PC-3 (cell line): ENCODE results near the gene WTAP. TPM values are rescaled to one million over a fixed set of nuclear protein-coding genes. Genes with fewer than 3 reads are reported as not detected.
A peak's percentile ranks its signal among the peaks of the same experiment; 100 is the strongest.

Experiments used
- ATAC-seq: fragments of 200-7000 bp; cut with Tn5 transposase; 2 replicates; pipeline ENCODE4 v1.9.1; 2020; ENCODE audit warnings: mild to moderate bottlenecking, moderate library complexity
- BruUV-seq: library from RNA; stranded (reverse); fragments of 400-500 nt; replicated peaks from 2 replicates; lab custom pipeline; 2021; lab: Mats Ljungman, UMichigan
- CTCF ChIA-PET: fragments of 300-600 bp; sonication (Branson Sonifier 250); formaldehyde crosslinking; loops from one replicate; lab custom pipeline; 2022; ENCODE audit warnings: antibody characterized with exemption; lab: Charles Lee
- POLR2A ChIA-PET: fragments of 300-600 bp; sonication (Branson Sonifier 250); formaldehyde crosslinking; loops from one replicate; lab custom pipeline; 2022; ENCODE audit warnings: antibody characterized with exemption; ENCODE audit not compliant: unreplicated experiment; lab: Charles Lee
- DNase-seq: peaks from one replicate; pipeline ENCODE4 v3.0.0-alpha.2; 2015
- H2AFZ ChIP-seq: fragments of 300-600 bp; sonication (generic); 2 replicates; pipeline ENCODE4 v1.6.0; 2016; ENCODE audit warnings: antibody characterized with exemption, low read length
- H3F3A ChIP-seq: fragments of 300-600 bp; sonication (generic); one replicate; pipeline ENCODE4 v1.6.0; 2017; ENCODE audit warnings: antibody characterized with exemption, low read length, control low read depth, mild to moderate bottlenecking; ENCODE audit not compliant: unreplicated experiment
- H3K27ac ChIP-seq: fragments of 300-600 bp; sonication (generic); 2 replicates; pipeline ENCODE4 v1.5.1; 2016; ENCODE audit warnings: mild to moderate bottlenecking, low read length
- H3K27me3 ChIP-seq: fragments of 300-600 bp; sonication (generic); 2 replicates; pipeline ENCODE4 v1.6.1; 2016; ENCODE audit warnings: low read length, mixed read lengths
- H3K36me3 ChIP-seq: fragments of 300-600 bp; sonication (generic); 2 replicates; pipeline ENCODE4 v1.6.1; 2016; ENCODE audit warnings: low read depth, mixed run types, low read length, mixed read lengths
- H3K4me1 ChIP-seq: fragments of 300-600 bp; sonication (generic); 2 replicates; pipeline ENCODE4 v1.5.1; 2016; ENCODE audit warnings: low read length; ENCODE audit not compliant: insufficient read depth
- H3K4me2 ChIP-seq: fragments of 300-600 bp; sonication (generic); 2 replicates; pipeline ENCODE4 v1.6.0; 2016; ENCODE audit warnings: low read length
- H3K4me3 ChIP-seq: fragments of 300-600 bp; sonication (generic); 2 replicates; pipeline ENCODE4 v1.5.1; 2016; ENCODE audit warnings: mild to moderate bottlenecking, low read length, mixed read lengths
- H3K79me2 ChIP-seq: fragments of 300-600 bp; sonication (generic); 2 replicates; pipeline ENCODE4 v1.6.1; 2017; ENCODE audit warnings: low read length, mixed read lengths
- H3K9ac ChIP-seq: fragments of 300-600 bp; sonication (generic); 2 replicates; pipeline ENCODE4 v1.6.0; 2016; ENCODE audit warnings: mild to moderate bottlenecking, low read length
- H3K9me2 ChIP-seq: fragments of 300-600 bp; sonication (generic); replicated peaks from 2 replicates; pipeline ENCODE4 v1.6.1; 2016; ENCODE audit warnings: mixed run types, low read length, mixed read lengths
- H3K9me3 ChIP-seq: fragments of 300-600 bp; sonication (generic); 2 replicates; pipeline ENCODE4 v1.6.1; 2016; ENCODE audit warnings: low read length, mixed read lengths
- H4K20me1 ChIP-seq: fragments of 300-600 bp; sonication (generic); 2 replicates; pipeline ENCODE4 v1.6.1; 2016; ENCODE audit warnings: low read length, mixed read lengths
- CTCF ChIP-seq: fragments of 300-600 bp; sonication (generic); conservative IDR thresholded peaks from 2 replicates; pipeline ENCODE4 v1.5.1; 2017; ENCODE audit warnings: antibody characterized with exemption, low read depth, mild to moderate bottlenecking, low read length
- EZH2 ChIP-seq: fragments of 300-600 bp; sonication (generic); IDR thresholded peaks from one replicate; pipeline ENCODE4 v1.6.1; 2017; ENCODE audit warnings: antibody characterized with exemption, mild to moderate bottlenecking, low read length; ENCODE audit not compliant: unreplicated experiment
- EZH2phosphoT487 ChIP-seq: fragments of 300-600 bp; sonication (generic); IDR thresholded peaks from 2 replicates; pipeline ENCODE4 v1.6.1; 2018; ENCODE audit warnings: mild to moderate bottlenecking, antibody characterized with exemption, low read length, borderline replicate concordance
- intact Hi-C: fragments of 100-400 bp; cut with micrococcal nuclease; formaldehyde crosslinking; loops from 2 replicates; pipeline ENCODE4 v1.9.0; 2023
- total RNA-seq: library from RNA; depleted of rRNA; stranded (reverse); fragments of >200 nt; gene quantifications from 2 replicates; pipeline ENCODE4 v1.2.3, GENCODE V29; 2014

Gene WTAP
- total RNA-seq, 1 experiment from 2014 or later, result 54.5 TPM

GRCh38 chr6:159762681-159763293 lies 35.5 kb downstream of the WTAP start:
- Histone ChIP-seq H3K36me3 (peaks cover 2% of the 10 kb centered on the region; the same call in 1 of the 2 replicates), H3K9me2 (no peaks in the 10 kb centered on the region), H3K4me3 (peak overlapping the region; percentile 87), H3K27ac (peak overlapping the region; percentile 38), H3K9ac (peak overlapping the region; percentile 97), H3K4me1 (peaks cover 21% of the 10 kb centered on the region), H3K79me2 (no peaks in the 10 kb centered on the region), H3K27me3 (no peaks in the 10 kb centered on the region), H3K4me2 (peak overlapping the region; percentile 98), H2AFZ (peak overlapping the region; percentile 94), H3K9me3 (no peaks in the 10 kb centered on the region), H3F3A (no peaks in the 10 kb centered on the region), H4K20me1 (no peaks in the 10 kb centered on the region)
- CTCF ChIA-PET, result no interaction called here
- peak; percentile 3 for ATAC-seq
- TF ChIP-seq EZH2phosphoT487 (no peak), CTCF (no peak), EZH2 (no peak)
- DNase-seq, result no peak
- intact Hi-C loops, result loop anchor here (1.0 kb wide), 1 partner anchor 27 kb away; the partner anchor contains the start of gene TCP1
- POLR2A ChIA-PET, result no interaction called here
- BruUV-seq, result TSS peak; percentile 32

GRCh38 chr6:159766906-159767305 lies 39.6 kb downstream of the WTAP start:
- Histone ChIP-seq H3K27ac (no peak overlapping the region), H3K79me2 (no peaks in the 10 kb centered on the region), H4K20me1 (no peaks in the 10 kb centered on the region), H3K4me2 (no peak overlapping the region), H3K9ac (no peak overlapping the region), H2AFZ (no peak overlapping the region), H3K9me2 (no peaks in the 10 kb centered on the region), H3K27me3 (no peaks in the 10 kb centered on the region), H3K4me1 (no peaks in the 10 kb centered on the region; the same call in 1 of the 2 replicates), H3F3A (no peaks in the 10 kb centered on the region), H3K36me3 (peaks cover 4% of the 10 kb centered on the region; the same call in 1 of the 2 replicates), H3K4me3 (no peak overlapping the region), H3K9me3 (no peaks in the 10 kb centered on the region)
- TF ChIP-seq EZH2phosphoT487 (no peak), EZH2 (no peak), CTCF (no peak)
- intact Hi-C loops, result no loop called here
- ChIA-PET POLR2A (no interaction called here), CTCF (no interaction called here)
- ATAC-seq (no peak), DNase-seq (no peak)
- BruUV-seq, result no TSS peak

DNA sequence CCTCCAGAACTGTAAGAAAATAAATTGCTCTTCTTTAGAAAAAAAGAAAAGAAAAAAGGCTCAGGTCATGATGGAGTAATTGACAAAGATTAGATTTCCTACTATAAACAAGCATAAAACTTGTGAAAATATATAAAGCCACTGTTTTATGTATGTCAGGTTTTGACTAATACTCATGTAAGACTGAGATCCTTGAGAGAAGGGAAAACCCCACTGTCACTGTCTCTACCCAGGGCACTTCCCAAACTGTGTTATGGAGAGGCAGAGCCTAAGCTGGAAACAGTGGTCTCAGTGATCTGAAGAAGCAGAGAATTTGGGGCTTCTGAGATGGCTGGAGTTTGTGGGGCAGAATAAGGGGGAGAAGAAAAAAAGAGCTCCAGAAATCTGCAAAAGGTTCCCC lies 42.2 kb downstream of the WTAP start:
- Histone ChIP-seq H3K27ac (no peak overlapping the region), H3K9me2 (no peaks in the 10 kb centered on the region), H3K27me3 (no peaks in the 10 kb centered on the region), H3K4me1 (no peaks in the 10 kb centered on the region), H2AFZ (no peak overlapping the region), H3K79me2 (no peaks in the 10 kb centered on the region), H3K9me3 (no peaks in the 10 kb centered on the region), H3K4me3 (no peak overlapping the region), H3K9ac (no peak overlapping the region), H3K36me3 (peaks cover 4% of the 10 kb centered on the region; the same call in 1 of the 2 replicates), H4K20me1 (no peaks in the 10 kb centered on the region), H3F3A (no peaks in the 10 kb centered on the region), H3K4me2 (no peak overlapping the region)
- BruUV-seq, result no TSS peak
- TF ChIP-seq EZH2 (no peak), CTCF (no peak), EZH2phosphoT487 (no peak)
- CTCF ChIA-PET, result no interaction called here
- POLR2A ChIA-PET, result no interaction called here
- no peak for ATAC-seq
- intact Hi-C loops, result no loop called here
- DNase-seq, result no peak
